ENCODE results near the gene ACSL6. TPM values are rescaled to one million over a fixed set of nuclear protein-coding genes. Genes with fewer than 3 reads are reported as not detected.
A peak's percentile ranks its signal among the peaks of the same experiment; 100 is the strongest.

ACSL6 gene
- total RNA-seq, 3 donors from 2014 or later, result 25.0 to 38.0 (median 27.1) TPM

- peak; percentile 59 to 71 for ATAC-seq
Measured at GRCh38 chr5:131974956-131975726, 36.3 kb downstream of the ACSL6 start.

GRCh38 chr5:131974622-131974955 lies 36.9 kb downstream of the ACSL6 start:
- peaks cover 52% of the 10 kb centered on the region for H3K4me1 Mint-ChIP-seq (ENCODE audit: low read depth)
- DNase-seq (no peak), ATAC-seq (peak; percentile 9 to 28)
- H3K36me3 Mint-ChIP-seq (ENCODE audit: insufficient read depth), result peaks cover 10% of the 10 kb centered on the region
- peak overlapping the region; percentile 80 for H3K4me3 Mint-ChIP-seq
- no peaks in the 10 kb centered on the region for H3K27me3 Mint-ChIP-seq (ENCODE audit: low read depth)
- H3K9me3 Mint-ChIP-seq, result no peaks in the 10 kb centered on the region

More at GRCh38 chr5:131974956-131975726, 36.3 kb downstream of the ACSL6 start:
- no peak for DNase-seq
- Mint-ChIP-seq H3K9me3 (no peaks in the 10 kb centered on the region), H3K4me1 (ENCODE audit: low read depth) (peaks cover 48% of the 10 kb centered on the region), H3K4me3 (peak overlapping the region; percentile 80), H3K36me3 (ENCODE audit: insufficient read depth) (peaks cover 10% of the 10 kb centered on the region), H3K27me3 (ENCODE audit: low read depth) (no peaks in the 10 kb centered on the region)

DNA sequence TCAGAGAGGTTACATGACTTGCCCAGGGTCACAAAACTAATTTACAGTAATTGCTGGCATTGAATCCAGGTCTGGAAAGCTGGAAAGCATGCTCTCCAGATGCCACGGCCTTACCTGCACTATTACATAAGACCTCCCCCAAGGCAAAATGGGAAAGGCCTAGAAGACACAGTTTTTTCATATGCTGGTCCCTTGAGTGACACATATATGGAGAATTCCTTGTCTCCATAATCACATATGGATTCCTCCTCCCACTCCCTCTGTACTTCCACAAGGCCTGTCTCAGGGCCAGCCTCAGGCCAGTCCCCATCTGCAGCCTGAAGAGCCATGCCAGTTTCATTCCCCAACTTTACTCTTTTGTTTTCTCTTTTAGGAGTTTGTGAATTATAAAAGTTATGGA lies 37.4 kb downstream of the ACSL6 start:
- H3K4me1 Mint-ChIP-seq (ENCODE audit: low read depth), result peaks cover 52% of the 10 kb centered on the region
- peak overlapping the region; percentile 80 for H3K4me3 Mint-ChIP-seq
- DNase-seq, result no peak
- H3K36me3 Mint-ChIP-seq (ENCODE audit: insufficient read depth), result peaks cover 10% of the 10 kb centered on the region
- H3K27me3 Mint-ChIP-seq (ENCODE audit: low read depth), result no peaks in the 10 kb centered on the region
- H3K9me3 Mint-ChIP-seq, result no peaks in the 10 kb centered on the region
- no peak for ATAC-seq

DNA sequence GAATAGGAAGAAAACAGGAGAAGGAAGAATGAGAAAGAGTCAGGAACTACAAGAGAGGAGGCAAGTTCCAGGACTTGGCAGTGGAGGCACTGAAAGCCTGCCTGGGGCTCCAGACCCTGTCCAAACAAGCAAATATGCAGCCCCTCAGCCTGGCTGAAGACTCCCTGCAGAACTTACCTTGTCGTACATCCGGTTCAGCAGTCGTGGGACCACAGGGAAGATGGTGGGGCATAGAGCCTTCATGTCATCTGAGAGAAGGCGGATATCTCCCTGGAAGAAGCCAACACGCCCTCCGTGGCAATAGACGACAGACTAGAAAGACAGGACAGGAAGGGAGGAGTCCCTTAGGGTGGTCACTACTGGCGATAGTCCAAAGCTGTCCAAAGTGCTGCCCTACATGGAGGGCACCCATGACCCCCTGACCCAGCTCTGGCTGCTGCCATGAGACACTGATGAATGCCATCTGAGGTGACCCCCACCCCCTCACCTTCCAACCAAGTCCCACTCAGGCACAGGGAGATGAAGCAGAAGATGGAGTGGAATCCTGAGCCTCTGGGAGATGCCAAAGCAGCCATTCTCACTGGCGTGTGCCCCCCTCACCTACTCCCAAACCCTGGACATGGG lies 38.3 kb downstream of the ACSL6 start:
- Mint-ChIP-seq H3K4me1 (ENCODE audit: low read depth) (peaks cover 52% of the 10 kb centered on the region), H3K9me3 (no peaks in the 10 kb centered on the region), H3K27me3 (ENCODE audit: low read depth) (no peaks in the 10 kb centered on the region), H3K36me3 (ENCODE audit: insufficient read depth) (peaks cover 10% of the 10 kb centered on the region), H3K4me3 (no peak overlapping the region)
- no peak for ATAC-seq
- no peak for DNase-seq

DNA sequence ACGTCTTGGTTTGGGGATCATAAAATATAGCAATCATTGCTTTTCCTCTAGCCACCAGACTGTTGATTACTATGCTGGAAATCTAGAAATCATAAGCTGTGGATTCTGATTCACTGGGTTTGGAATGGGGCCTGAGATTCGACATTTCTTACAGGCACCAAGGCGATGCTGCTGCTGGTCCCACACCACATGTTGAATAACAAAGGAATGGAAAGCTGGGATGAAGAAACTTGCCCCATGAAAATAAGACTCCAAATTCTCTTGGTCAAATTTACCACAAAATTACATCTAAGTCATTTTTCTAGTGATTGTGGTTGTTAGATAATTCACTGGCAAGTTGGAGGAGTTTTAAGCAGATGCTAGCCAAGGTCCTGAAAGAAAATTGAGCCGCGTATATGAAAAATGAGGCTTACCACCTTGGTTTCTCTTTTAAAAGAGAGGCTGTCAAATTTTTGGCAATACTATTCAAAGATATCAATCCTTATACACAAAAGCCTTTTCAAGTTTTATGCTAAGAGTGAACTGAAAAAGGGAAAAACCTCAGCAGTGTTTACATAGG lies 43.0 kb downstream of the ACSL6 start:
- ATAC-seq (no peak), DNase-seq (no peak)
- H3K36me3 Mint-ChIP-seq (ENCODE audit: insufficient read depth), result peaks cover 34% of the 10 kb centered on the region
- no peaks in the 10 kb centered on the region for H3K9me3 Mint-ChIP-seq
- H3K4me3 Mint-ChIP-seq, result no peak overlapping the region
- H3K27me3 Mint-ChIP-seq (ENCODE audit: low read depth), result no peaks in the 10 kb centered on the region
- H3K4me1 Mint-ChIP-seq (ENCODE audit: low read depth), result peaks cover 16% of the 10 kb centered on the region

DNA sequence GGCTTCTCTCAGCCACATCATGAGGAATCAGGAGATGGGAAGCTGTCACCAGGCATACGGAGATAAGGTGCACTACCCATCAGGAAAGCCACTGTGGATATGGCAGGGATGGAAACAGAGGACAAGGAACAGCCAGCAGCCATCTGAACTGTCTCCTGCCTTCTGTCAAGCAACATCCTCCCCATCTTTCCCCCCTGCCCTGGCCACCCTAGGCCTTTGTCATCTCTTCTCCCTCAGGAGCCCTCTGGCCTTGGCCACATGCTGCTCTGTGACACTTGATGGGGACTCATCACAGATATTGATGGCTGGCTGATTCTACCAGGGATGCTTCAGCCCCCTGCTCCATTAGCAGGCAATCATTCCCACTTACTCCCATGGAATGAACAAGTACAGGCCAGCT lies 44.9 kb downstream of the ACSL6 start:
- ATAC-seq (no peak), DNase-seq (no peak)
- H3K9me3 Mint-ChIP-seq, result no peaks in the 10 kb centered on the region
- H3K4me3 Mint-ChIP-seq, result no peak overlapping the region
- H3K27me3 Mint-ChIP-seq (ENCODE audit: low read depth), result no peaks in the 10 kb centered on the region
- peaks cover 31% of the 10 kb centered on the region for H3K36me3 Mint-ChIP-seq (ENCODE audit: insufficient read depth)
- H3K4me1 Mint-ChIP-seq (ENCODE audit: low read depth), result peaks cover 8% of the 10 kb centered on the region

- no peak for ATAC-seq
- DNase-seq, result no peak
- H3K9me3 Mint-ChIP-seq, result no peaks in the 10 kb centered on the region
- H3K4me3 Mint-ChIP-seq, result no peak overlapping the region
- H3K27me3 Mint-ChIP-seq (ENCODE audit: low read depth), result no peaks in the 10 kb centered on the region
- peaks cover 29% of the 10 kb centered on the region for H3K36me3 Mint-ChIP-seq (ENCODE audit: insufficient read depth)
- H3K4me1 Mint-ChIP-seq (ENCODE audit: low read depth), result peaks cover 8% of the 10 kb centered on the region
Measured at GRCh38 chr5:131965826-131966415, 45.5 kb downstream of the ACSL6 start.

- Mint-ChIP-seq H3K36me3 (ENCODE audit: insufficient read depth) (peaks cover 33% of the 10 kb centered on the region), H3K4me1 (ENCODE audit: low read depth) (peaks cover 6% of the 10 kb centered on the region), H3K4me3 (no peak overlapping the region), H3K27me3 (ENCODE audit: low read depth) (no peaks in the 10 kb centered on the region), H3K9me3 (no peaks in the 10 kb centered on the region)
- no peak for DNase-seq
- ATAC-seq, result peak; percentile 77 to 78
Measured at GRCh38 chr5:131959906-131960305, 51.6 kb downstream of the ACSL6 start.

DNA sequence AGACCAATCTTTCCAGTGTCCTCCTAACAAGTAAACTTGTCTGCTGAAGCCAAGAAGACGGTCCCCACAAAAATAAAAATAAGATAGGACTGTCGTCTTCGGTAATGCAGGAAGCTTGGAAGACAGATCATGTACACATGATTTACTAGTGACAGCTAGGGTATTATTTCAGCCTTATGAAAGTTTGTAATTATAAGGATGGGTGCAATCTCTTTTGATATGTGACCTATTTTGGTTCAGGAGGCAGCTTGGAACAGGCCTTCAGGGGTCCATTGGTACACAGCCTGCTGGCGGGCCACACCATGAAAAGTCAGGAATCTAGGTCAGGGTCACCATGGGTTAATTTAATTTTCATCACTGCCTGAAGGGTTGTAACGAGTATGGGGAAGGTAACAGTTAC lies 52.3 kb downstream of the ACSL6 start:
- H3K36me3 Mint-ChIP-seq (ENCODE audit: insufficient read depth), result peaks cover 36% of the 10 kb centered on the region

GRCh38 chr5:131957721-131958441 lies 53.6 kb downstream of the ACSL6 start:
- Mint-ChIP-seq H3K9me3 (no peaks in the 10 kb centered on the region), H3K4me3 (no peak overlapping the region), H3K4me1 (ENCODE audit: low read depth) (peaks cover 3% of the 10 kb centered on the region), H3K36me3 (ENCODE audit: insufficient read depth) (peaks cover 32% of the 10 kb centered on the region), H3K27me3 (ENCODE audit: low read depth) (no peaks in the 10 kb centered on the region)
- no peak for ATAC-seq
- DNase-seq, result no peak

More for the DNA sequence above, 52.3 kb downstream of the ACSL6 start:
- DNase-seq, result no peak
- peaks cover 6% of the 10 kb centered on the region for H3K4me1 Mint-ChIP-seq (ENCODE audit: low read depth)
- H3K4me3 Mint-ChIP-seq, result no peak overlapping the region
- no peaks in the 10 kb centered on the region for H3K27me3 Mint-ChIP-seq (ENCODE audit: low read depth)
- no peaks in the 10 kb centered on the region for H3K9me3 Mint-ChIP-seq
- no peak for ATAC-seq

GRCh38 chr5:131953969-131954368 lies 57.5 kb downstream of the ACSL6 start:
- Mint-ChIP-seq H3K4me1 (ENCODE audit: low read depth) (no peaks in the 10 kb centered on the region), H3K9me3 (no peaks in the 10 kb centered on the region), H3K27me3 (ENCODE audit: low read depth) (no peaks in the 10 kb centered on the region), H3K4me3 (no peak overlapping the region), H3K36me3 (ENCODE audit: insufficient read depth) (peaks cover 31% of the 10 kb centered on the region)
- ATAC-seq, result peak in 1 of 2 donors; percentile 32
- no peak for DNase-seq

DNA sequence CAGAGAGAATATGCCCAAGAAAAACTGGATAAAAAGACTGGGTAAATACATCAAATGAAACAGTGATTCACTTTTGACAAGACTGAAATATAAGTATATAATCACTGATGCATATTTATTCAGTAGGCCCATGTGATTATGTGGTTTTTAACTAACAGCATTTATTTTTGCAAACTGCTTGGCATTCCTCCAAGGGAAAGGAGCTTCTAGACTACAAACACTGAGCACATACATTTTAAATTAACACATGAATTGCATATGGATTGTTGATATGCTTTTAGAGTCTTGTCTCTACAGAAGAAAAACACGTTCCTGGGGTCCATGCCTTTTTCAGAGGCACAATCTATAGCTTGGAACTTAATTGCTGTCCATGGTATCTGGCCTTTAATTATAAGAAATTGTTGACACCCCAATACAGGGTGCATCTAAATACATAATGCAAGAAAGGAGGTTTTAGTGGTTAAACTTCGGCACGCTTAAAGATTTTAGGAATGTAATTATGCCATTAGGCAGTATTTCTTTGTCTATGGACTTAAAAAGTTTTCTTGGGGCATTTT lies 59.1 kb downstream of the ACSL6 start:
- Mint-ChIP-seq H3K4me3 (no peak overlapping the region), H3K4me1 (ENCODE audit: low read depth) (no peaks in the 10 kb centered on the region), H3K36me3 (ENCODE audit: insufficient read depth) (peaks cover 28% of the 10 kb centered on the region), H3K9me3 (no peaks in the 10 kb centered on the region), H3K27me3 (ENCODE audit: low read depth) (no peaks in the 10 kb centered on the region)
- DNase-seq (no peak), ATAC-seq (no peak)

- H3K27me3 Mint-ChIP-seq (ENCODE audit: low read depth), result no peaks in the 10 kb centered on the region
- H3K9me3 Mint-ChIP-seq, result no peaks in the 10 kb centered on the region
- peaks cover 24% of the 10 kb centered on the region for H3K36me3 Mint-ChIP-seq (ENCODE audit: insufficient read depth)
- H3K4me3 Mint-ChIP-seq, result no peak overlapping the region
- DNase-seq (no peak), ATAC-seq (no peak)
- H3K4me1 Mint-ChIP-seq (ENCODE audit: low read depth), result no peaks in the 10 kb centered on the region
Measured at GRCh38 chr5:131950706-131951105, 60.8 kb downstream of the ACSL6 start.

GRCh38 chr5:131947445-131947844 lies 64.0 kb downstream of the ACSL6 start:
- no peak overlapping the region for H3K4me3 Mint-ChIP-seq
- peaks cover 10% of the 10 kb centered on the region for H3K36me3 Mint-ChIP-seq (ENCODE audit: insufficient read depth)
- DNase-seq (no peak), ATAC-seq (no peak)
- no peaks in the 10 kb centered on the region for H3K9me3 Mint-ChIP-seq
- no peaks in the 10 kb centered on the region for H3K27me3 Mint-ChIP-seq (ENCODE audit: low read depth)
- no peaks in the 10 kb centered on the region for H3K4me1 Mint-ChIP-seq (ENCODE audit: low read depth)
